Measurements from ENCODE around the gene KIF5B. TPM values are rescaled to one million over a fixed set of nuclear protein-coding genes. Genes with fewer than 3 reads are reported as not detected.

Gene KIF5B
- total and polyA plus RNA-seq, 7 donors = 46.5 to 135 (median 97.4) TPM

- DNase-seq = no peak
- Histone ChIP-seq H3K27ac (no peak overlapping the region), H3K27me3 (ENCODE audit: insufficient read depth in 3 of 3, low read length in 2 of 3) (no peaks in the 10 kb centered on the region), H3K4me1 (no peaks in the 10 kb centered on the region), H3K9me3 (no peaks in the 10 kb centered on the region), H3K36me3 (ENCODE audit: insufficient read depth in 1 of 2, low read depth in 1 of 2) (peaks cover 5 to 94% of the 10 kb centered on the region in 2 donors), H3K4me3 (no peak overlapping the region)
- no peak for TF ChIP-seq CTCF (IDR thresholded peaks at IDR 0.05)
- 46 to 76% (median 71%) methylated on average over 1 of the region's 1 CpG for WGBS, 3 donors
- intact Hi-C loops (cut with DNase I) = no loop called here
- no peak for ATAC-seq
Observed at GRCh38 chr10:32028710-32029109, 27.5 kb downstream of the KIF5B start.

GRCh38 chr10:32023264-32023663, 33.0 kb downstream of the KIF5B start:
- intact Hi-C loops (cut with DNase I) = no loop called here
- no peak for ATAC-seq
- 78 to 81% (median 78%) methylated on average over 1 of the region's 1 CpG for WGBS, 3 donors

GRCh38 chr10:32017044-32017443, 39.2 kb downstream of the KIF5B start:
- Histone ChIP-seq H3K27me3 (ENCODE audit: insufficient read depth in 3 of 3, low read length in 2 of 3) (no peaks in the 10 kb centered on the region), H3K9me3 (no peaks in the 10 kb centered on the region), H3K27ac (no peak overlapping the region), H3K36me3 (ENCODE audit: insufficient read depth in 1 of 2, low read depth in 1 of 2) (peaks cover 5 to 100% of the 10 kb centered on the region in 2 donors), H3K4me3 (no peak overlapping the region), H3K4me1 (peaks cover 2% of the 10 kb centered on the region)
- no peak for ATAC-seq
- WGBS, 3 donors = 91 to 94% (median 93%) methylated on average over 11 of the region's 11 CpGs
- intact Hi-C loops (cut with DNase I) = no loop called here
- no peak for DNase-seq
- TF ChIP-seq CTCF (IDR thresholded peaks at IDR 0.05) = no peak

More at GRCh38 chr10:32023264-32023663, 33.0 kb downstream of the KIF5B start:
- Histone ChIP-seq H3K4me3 (no peak overlapping the region), H3K4me1 (no peaks in the 10 kb centered on the region), H3K36me3 (ENCODE audit: insufficient read depth in 1 of 2, low read depth in 1 of 2) (peaks cover 0 to 94% of the 10 kb centered on the region in 2 donors), H3K27ac (no peak overlapping the region), H3K9me3 (no peaks in the 10 kb centered on the region), H3K27me3 (ENCODE audit: insufficient read depth in 3 of 3, low read length in 2 of 3) (no peaks in the 10 kb centered on the region)
- no peak for DNase-seq
- TF ChIP-seq CTCF (IDR thresholded peaks at IDR 0.05) = no peak

GRCh38 chr10:32015386-32015785, 40.8 kb downstream of the KIF5B start:
- ATAC-seq (no peak), DNase-seq (no peak)
- Histone ChIP-seq H3K27me3 (ENCODE audit: insufficient read depth in 3 of 3, low read length in 2 of 3) (no peaks in the 10 kb centered on the region), H3K36me3 (ENCODE audit: insufficient read depth in 1 of 2, low read depth in 1 of 2) (peaks cover 5 to 100% of the 10 kb centered on the region in 2 donors), H3K4me3 (no peak overlapping the region), H3K9me3 (no peaks in the 10 kb centered on the region), H3K27ac (no peak overlapping the region), H3K4me1 (peaks cover 4% of the 10 kb centered on the region)
- TF ChIP-seq CTCF (IDR thresholded peaks at IDR 0.05) = no peak
- WGBS, 3 donors = 79 to 86% (median 81%) methylated on average over 5 of the region's 5 CpGs
- intact Hi-C loops (cut with DNase I) = no loop called here

- H3K4me1 ChIP-seq = peaks cover 17% of the 10 kb centered on the region
- DNase-seq = no peak
- no peaks in the 10 kb centered on the region for H3K9me3 ChIP-seq
- WGBS, 3 donors = 90 to 94% (median 91%) methylated on average over 2 of the region's 2 CpGs
- TF ChIP-seq CTCF (IDR thresholded peaks at IDR 0.05) = no peak
- no peaks in the 10 kb centered on the region for H3K27me3 ChIP-seq (ENCODE audit: insufficient read depth in 3 of 3, low read length in 2 of 3)
- intact Hi-C loops (cut with DNase I) = loop anchor here in 1 of 2 donors (5.0 kb wide), 1 partner anchor 150 kb away; no protein-coding TSS in a partner anchor
- H3K4me3 ChIP-seq = no peak overlapping the region
- H3K36me3 ChIP-seq (ENCODE audit: insufficient read depth in 1 of 2, low read depth in 1 of 2) = peaks cover 0 to 39% of the 10 kb centered on the region in 2 donors
- H3K27ac ChIP-seq = no peak overlapping the region
- no peak for ATAC-seq
Observed at GRCh38 chr10:32007026-32007425, 49.2 kb downstream of the KIF5B start.
